Ovary (tissue), 3 donors: ENCODE results near the gene COBL.
A peak's percentile ranks its signal among the peaks of the same experiment; 100 is the strongest.

Experiments used
- CTCF ChIP-seq, 3 donors: fragments of 450-650 bp in 2 of 3; fragments of 200-600 bp in 1 of 3; IDR thresholded peaks; one replicate each; pipeline versions ENCODE4 v1.5.1 to v1.8.0; 2016 to 2022; ENCODE audit warnings: antibody characterized with exemption in 3 of 3, mild to moderate bottlenecking in 1 of 3
- EP300 ChIP-seq: sonication (generic); formaldehyde crosslinking; IDR thresholded peaks from one replicate; pipeline ENCODE4 v1.6.1; 2017; ENCODE audit warnings: antibody characterized with exemption
- POLR2A ChIP-seq: fragments of 450-650 bp; IDR thresholded peaks from one replicate; pipeline ENCODE4 v1.6.1; 2017; ENCODE audit warnings: antibody characterized with exemption, mild to moderate bottlenecking, moderate library complexity
- donor health status: DM: no; HTN: no; CAD: no.

- TF ChIP-seq POLR2A, result no peak
- no peak for TF ChIP-seq EP300
- peak; percentile 47 to 69 (median 53) for TF ChIP-seq CTCF (IDR thresholded peaks at IDR 0.05)
Measured at GRCh38 chr7:51162724-51163329, 153.8 kb downstream of the COBL start.
